Thymus (tissue), 11 donors: ENCODE results near the gene TCHP. TPM values are rescaled to one million over a fixed set of nuclear protein-coding genes. Genes with fewer than 3 reads are reported as not detected.

Experiments
- DNase-seq, 9 donors: peaks; one replicate each; pipeline ENCODE4 v3.0.0-alpha.2; 2013; ENCODE audit warnings: low spot score in 9 of 9, low read depth in 6 of 9, missing footprints in 1 of 9
- H3K27ac ChIP-seq, 2 donors: one replicate each; pipeline ENCODE4 v1.5.1; 2013; ENCODE audit warnings: control low read depth in 1 of 2, low read depth in 1 of 2, low read length in 1 of 2, mild to moderate bottlenecking in 1 of 2, moderate library complexity in 1 of 2
- H3K27me3 ChIP-seq, 2 donors: one replicate each; pipeline ENCODE4 v1.5.1; 2013; ENCODE audit warnings: low read length in 1 of 2; ENCODE audit not compliant: control insufficient read depth in 2 of 2, insufficient read depth in 1 of 2
- H3K36me3 ChIP-seq, 2 donors: one replicate each; pipeline ENCODE4 v1.5.1; 2013; ENCODE audit warnings: low read length in 1 of 2, mild to moderate bottlenecking in 1 of 2, moderate library complexity in 1 of 2; ENCODE audit not compliant: control insufficient read depth in 2 of 2, insufficient read depth in 2 of 2
- H3K4me1 ChIP-seq, 2 donors: one replicate each; pipeline ENCODE4 v1.5.1; 2013; ENCODE audit warnings: low read length in 2 of 2; ENCODE audit not compliant: control insufficient read depth in 2 of 2, insufficient read depth in 2 of 2
- H3K4me3 ChIP-seq, 2 donors: one replicate each; pipeline ENCODE4 v1.5.1; 2013; ENCODE audit warnings: low read length in 2 of 2, control low read depth in 1 of 2, mild to moderate bottlenecking in 1 of 2
- H3K9me3 ChIP-seq, 2 donors: one replicate each; pipeline ENCODE4 v1.5.1; 2013; ENCODE audit warnings: low read length in 1 of 2, mild to moderate bottlenecking in 1 of 2; ENCODE audit not compliant: control insufficient read depth in 2 of 2, insufficient read depth in 1 of 2
- WGBS: extraction: QIAGEN DNeasy Blood & Tissue Kit; methylation state at CpG from one replicate; pipeline ENCODE4 v1.1.7; 2013; 5-methylcytosine and 5-hydroxymethylcytosine counted together
- polyA plus RNA-seq: library from polyadenylated mRNA; stranded (reverse); fragments of 200-250 nt; gene quantifications from one replicate; pipeline ENCODE4 v1.2.3, GENCODE V29; 2013
- total RNA-seq: library from RNA; stranded (reverse); fragments of 120-200 nt; gene quantifications from one replicate; pipeline ENCODE4 v1.2.4, GENCODE V29; 2013
- donor health status: healthy.

The TCHP gene
- total and polyA plus RNA-seq, 2 donors = 8.0 to 10.0 TPM

- Histone ChIP-seq H3K27ac (no peak overlapping the region), H3K9me3 (no peaks in the 10 kb centered on the region), H3K4me1 (no peaks in the 10 kb centered on the region), H3K36me3 (peaks cover 52 to 74% of the 10 kb centered on the region in 2 donors), H3K27me3 (no peaks in the 10 kb centered on the region), H3K4me3 (no peak overlapping the region)
- 98% methylated on average over 8 of the region's 8 CpGs for WGBS
- no peak for DNase-seq
Measured at GRCh38 chr12:109959411-109960093, 59.5 kb downstream of the TCHP start.

- Histone ChIP-seq H3K9me3 (no peaks in the 10 kb centered on the region), H3K27ac (no peak overlapping the region), H3K4me1 (no peaks in the 10 kb centered on the region), H3K4me3 (no peak overlapping the region), H3K27me3 (no peaks in the 10 kb centered on the region), H3K36me3 (peaks cover 57 to 79% of the 10 kb centered on the region in 2 donors)
- 97% methylated on average over 14 of the region's 14 CpGs for WGBS
- no peak for DNase-seq
Measured at GRCh38 chr12:109961201-109961600, 61.1 kb downstream of the TCHP start.

- DNase-seq = no peak
- H3K4me1 ChIP-seq = no peaks in the 10 kb centered on the region
- H3K27me3 ChIP-seq = no peaks in the 10 kb centered on the region
- H3K9me3 ChIP-seq = no peaks in the 10 kb centered on the region
- H3K36me3 ChIP-seq = peaks cover 55 to 81% of the 10 kb centered on the region in 2 donors
- H3K27ac ChIP-seq = no peak overlapping the region
- no peak overlapping the region for H3K4me3 ChIP-seq
- 96% methylated on average over 6 of the region's 6 CpGs for WGBS
Measured at GRCh38 chr12:109961612-109962011, 61.5 kb downstream of the TCHP start.

DNA sequence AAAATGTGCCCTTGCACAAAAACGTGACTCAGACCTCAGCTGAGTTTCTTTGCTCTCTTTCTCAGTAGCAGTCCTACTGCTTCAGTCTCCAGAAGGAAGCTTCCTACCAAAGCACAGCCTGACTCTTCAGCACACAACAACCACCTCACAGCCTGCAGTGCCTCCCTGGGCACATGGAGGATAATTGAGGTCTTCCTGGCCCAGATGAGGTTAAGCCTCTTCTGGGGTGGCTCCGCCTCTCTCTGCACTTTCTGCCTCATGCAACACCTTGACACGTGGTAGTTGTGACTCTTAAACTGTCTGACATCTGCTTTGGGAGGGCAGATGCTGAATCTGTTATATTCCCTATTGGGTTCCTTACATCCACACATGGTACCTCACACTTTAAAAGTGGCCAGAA lies 62.3 kb downstream of the TCHP start:
- DNase-seq = no peak
- H3K4me3 ChIP-seq = no peak overlapping the region
- no peaks in the 10 kb centered on the region for H3K9me3 ChIP-seq
- H3K27me3 ChIP-seq = no peaks in the 10 kb centered on the region
- peaks cover 51 to 82% of the 10 kb centered on the region in 2 donors for H3K36me3 ChIP-seq
- 94% methylated on average over 3 of the region's 3 CpGs for WGBS
- no peaks in the 10 kb centered on the region for H3K4me1 ChIP-seq
- H3K27ac ChIP-seq = no peak overlapping the region

DNA sequence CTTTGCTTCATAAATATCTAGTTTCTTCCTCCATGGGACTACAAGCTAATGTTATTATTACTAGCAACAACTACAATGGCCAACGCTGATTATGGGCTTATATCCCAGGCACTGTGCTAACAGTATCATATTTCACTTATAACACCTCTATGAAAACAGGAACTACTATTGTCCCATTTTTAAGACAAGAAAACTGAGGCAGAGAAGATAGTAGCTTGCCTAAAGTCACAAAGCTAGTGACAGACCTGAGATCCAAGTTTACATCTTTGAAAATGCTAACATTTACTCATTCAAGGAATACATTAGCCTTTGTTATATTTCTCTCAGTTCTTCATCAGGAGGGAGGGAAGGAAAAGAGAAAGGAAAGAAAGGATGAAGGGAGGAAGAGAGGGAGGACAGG lies 63.3 kb downstream of the TCHP start:
- no peaks in the 10 kb centered on the region for H3K4me1 ChIP-seq
- H3K9me3 ChIP-seq = no peaks in the 10 kb centered on the region
- H3K27me3 ChIP-seq = no peaks in the 10 kb centered on the region
- DNase-seq = no peak
- no peak overlapping the region for H3K27ac ChIP-seq
- no peak overlapping the region for H3K4me3 ChIP-seq
- H3K36me3 ChIP-seq = peaks cover 54 to 87% of the 10 kb centered on the region in 2 donors
- WGBS = 98% methylated on average over 1 of the region's 1 CpG

DNA sequence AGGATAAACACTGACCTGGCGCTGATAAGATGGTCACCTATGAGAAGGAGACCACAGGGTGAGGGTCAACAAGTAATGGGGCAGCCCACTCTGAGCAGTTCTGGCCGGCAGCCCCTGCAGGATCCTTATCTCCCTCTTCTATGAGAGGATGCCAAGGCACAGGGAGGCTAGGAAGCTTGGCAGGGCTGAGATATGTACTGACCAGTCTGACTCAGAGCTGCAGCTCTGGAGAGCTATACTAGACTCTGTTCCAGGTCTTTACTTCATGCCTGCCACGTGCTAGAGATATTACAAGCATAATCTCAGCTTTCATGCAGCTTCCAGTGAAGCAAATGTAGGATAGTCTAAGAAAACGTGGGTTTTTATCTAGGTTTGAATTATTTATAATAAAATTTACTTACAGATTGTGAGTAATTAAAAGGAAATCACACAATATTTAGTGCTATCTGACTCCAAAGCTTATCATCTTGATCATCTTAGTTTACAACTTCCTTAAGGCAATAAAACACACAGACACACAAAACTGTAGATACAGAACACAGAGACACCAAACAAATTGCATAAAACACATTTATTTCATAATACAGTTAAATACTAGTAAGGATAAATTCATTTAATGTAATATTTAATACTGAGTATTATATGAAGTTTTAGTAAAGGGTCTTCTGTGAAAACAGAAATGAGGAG lies 63.8 kb downstream of the TCHP start:
- H3K27ac ChIP-seq = no peak overlapping the region
- H3K27me3 ChIP-seq = no peaks in the 10 kb centered on the region
- peaks cover 57 to 84% of the 10 kb centered on the region in 2 donors for H3K36me3 ChIP-seq
- H3K4me1 ChIP-seq = no peaks in the 10 kb centered on the region
- 96% methylated on average over 4 of the region's 4 CpGs for WGBS
- H3K4me3 ChIP-seq = no peak overlapping the region
- DNase-seq = no peak
- no peaks in the 10 kb centered on the region for H3K9me3 ChIP-seq

- Histone ChIP-seq H3K9me3 (no peaks in the 10 kb centered on the region), H3K36me3 (peaks cover 61 to 84% of the 10 kb centered on the region in 2 donors), H3K4me1 (no peaks in the 10 kb centered on the region), H3K27me3 (no peaks in the 10 kb centered on the region), H3K4me3 (no peak overlapping the region), H3K27ac (no peak overlapping the region)
- 98% methylated on average over 4 of the region's 4 CpGs for WGBS
- no peak for DNase-seq
Measured at GRCh38 chr12:109966546-109966945, 66.5 kb downstream of the TCHP start.

DNA sequence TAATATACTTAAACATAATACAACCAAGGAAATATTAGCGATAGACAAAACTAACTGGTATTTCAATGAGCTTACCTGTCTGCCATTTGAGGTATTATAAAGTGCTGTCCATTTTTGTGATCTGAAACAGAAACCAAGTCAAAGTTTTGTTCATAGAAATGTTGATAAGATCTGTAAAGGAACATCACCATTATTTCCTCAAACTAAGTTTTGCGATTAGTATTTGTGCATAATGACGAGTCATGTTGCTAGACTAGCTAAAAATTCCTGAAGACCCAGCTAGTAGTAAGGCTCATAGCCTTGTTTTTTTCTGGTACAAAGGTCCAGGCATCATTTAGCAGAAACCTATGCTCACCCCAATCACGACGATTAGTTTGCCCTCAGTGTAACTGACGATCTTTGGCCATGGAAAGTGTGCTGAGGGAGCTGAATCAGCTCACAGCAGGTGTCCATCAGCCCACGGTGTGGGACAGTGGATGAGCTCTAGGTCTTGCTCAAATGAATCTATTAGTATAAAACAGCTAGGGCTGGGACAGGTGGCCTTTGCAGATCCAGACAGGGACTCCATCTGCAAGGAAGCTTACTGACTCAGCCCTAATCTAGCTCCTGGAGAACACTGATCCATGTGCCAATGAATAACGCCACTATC lies 67.4 kb downstream of the TCHP start:
- peaks cover 54 to 78% of the 10 kb centered on the region in 2 donors for H3K36me3 ChIP-seq
- DNase-seq = no peak
- WGBS = 93% methylated on average over 8 of the region's 8 CpGs
- no peaks in the 10 kb centered on the region for H3K27me3 ChIP-seq
- H3K27ac ChIP-seq = peak overlapping the region in 1 of 2 donors; percentile 30
- no peaks in the 10 kb centered on the region for H3K4me1 ChIP-seq
- no peak overlapping the region for H3K4me3 ChIP-seq
- no peaks in the 10 kb centered on the region for H3K9me3 ChIP-seq
